Activated CD4-positive, CD25-positive, alpha-beta regulatory T cell treated with anti-CD3 and anti-CD28 coated beads, Interleukin-2, amount 50 U/mL, for 72 hours (primary cell): ENCODE results near the gene MED22.
"Not testable (repeated sequence)": the region's sequence is repeated elsewhere in the genome, so short reads cannot be mapped to it uniquely, and the experiment has no call there.

Experiments
- DNase-seq: peaks from one replicate; pipeline ENCODE4 v3.0.0; 2021

Gene MED22

DNA sequence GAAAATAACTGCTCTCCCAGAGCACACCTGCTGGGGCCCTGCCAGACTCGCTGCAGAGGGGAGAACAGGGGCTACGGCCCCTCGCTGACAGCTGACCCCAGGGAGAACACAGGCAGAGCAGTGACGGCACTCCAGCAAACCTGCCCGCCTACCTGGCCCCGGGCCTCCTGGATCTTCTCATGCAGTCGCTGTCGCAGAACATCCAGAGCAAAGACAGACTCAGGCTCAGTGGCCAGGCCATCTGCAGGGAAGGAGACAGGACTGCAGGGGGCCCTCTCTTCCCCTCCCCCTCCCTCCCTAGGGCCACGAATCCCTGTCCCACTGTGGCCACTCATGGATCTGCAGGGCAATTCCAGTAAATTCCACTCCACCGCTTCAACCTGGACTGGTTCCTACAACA is 14.4 kb downstream of the MED22 start:
- DNase-seq: no peak

DNA sequence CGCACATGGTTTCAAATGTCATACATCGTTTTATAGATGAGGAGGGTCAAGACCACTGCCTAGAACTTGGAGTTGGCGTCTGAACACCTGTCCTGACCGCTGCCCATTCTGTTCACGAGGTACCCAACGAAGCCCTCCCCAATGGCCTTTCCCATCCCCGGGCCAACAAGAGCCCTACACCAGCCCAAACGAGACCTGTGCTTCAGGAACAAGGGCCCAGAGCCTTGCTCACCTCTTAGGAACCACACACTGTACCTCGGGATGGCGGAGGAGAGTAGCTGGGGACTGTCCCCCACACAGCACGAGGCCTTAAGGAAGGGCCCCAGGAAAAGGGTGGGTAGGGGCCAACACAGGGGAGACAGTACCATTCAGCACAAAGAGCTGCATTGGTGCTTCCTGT is 14.9 kb downstream of the MED22 start:
- no peak for DNase-seq

DNA sequence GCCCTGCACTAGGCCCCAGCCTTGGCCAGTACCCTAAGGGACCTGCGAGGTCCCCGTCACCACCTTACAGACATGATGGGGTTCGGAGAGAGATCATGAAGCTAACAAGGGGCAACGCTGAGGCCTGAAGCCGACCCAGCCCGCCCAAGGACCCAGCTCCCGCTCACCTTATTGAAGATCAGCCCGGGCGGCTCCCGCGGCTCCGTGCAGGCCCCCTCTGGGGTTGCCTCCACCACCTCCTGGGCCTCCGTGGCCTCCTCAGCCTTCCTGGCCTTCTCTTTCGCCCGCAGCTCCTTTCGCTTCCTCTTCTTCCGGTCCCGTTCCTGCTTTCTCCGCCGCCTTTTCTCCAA is 15.6 kb downstream of the MED22 start:
- no peak for DNase-seq

DNA sequence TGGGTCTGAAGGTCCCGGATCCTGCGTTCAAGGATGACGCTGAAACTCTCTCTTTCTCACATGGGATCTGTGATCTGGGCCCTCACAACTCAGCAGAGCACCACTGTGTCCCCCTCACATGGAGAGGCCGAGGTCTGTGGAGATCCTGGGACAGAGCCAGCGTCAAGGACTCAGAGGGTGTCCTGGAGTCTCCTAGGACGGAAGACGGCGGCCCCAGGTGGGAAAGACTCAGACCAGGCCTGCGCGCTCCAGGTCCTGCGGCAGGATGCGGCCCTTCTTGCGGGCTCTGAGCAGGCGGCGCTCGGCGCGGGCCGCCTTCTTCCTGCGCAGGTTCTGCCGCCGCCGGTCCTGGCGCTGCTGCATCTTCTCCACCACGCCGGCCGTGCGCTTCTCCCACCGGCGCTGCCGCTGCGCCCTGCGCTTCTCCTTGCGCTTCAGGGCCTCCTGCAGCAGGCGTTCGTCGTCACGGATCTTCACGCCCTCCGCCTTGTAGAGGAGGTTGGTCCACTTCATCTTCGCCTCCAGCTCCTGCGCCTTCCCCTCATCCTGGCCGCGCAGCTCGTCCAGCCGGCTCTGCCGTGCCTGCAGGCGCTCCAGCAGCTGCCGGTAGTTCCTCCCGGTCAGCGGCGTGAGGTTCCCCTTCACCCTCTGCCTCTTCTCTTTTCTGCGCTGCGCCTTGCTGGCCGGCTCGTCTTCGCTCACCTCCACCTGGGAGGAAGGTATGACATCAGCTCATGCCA is 16.1 kb downstream of the MED22 start:
- no peak for DNase-seq

DNA sequence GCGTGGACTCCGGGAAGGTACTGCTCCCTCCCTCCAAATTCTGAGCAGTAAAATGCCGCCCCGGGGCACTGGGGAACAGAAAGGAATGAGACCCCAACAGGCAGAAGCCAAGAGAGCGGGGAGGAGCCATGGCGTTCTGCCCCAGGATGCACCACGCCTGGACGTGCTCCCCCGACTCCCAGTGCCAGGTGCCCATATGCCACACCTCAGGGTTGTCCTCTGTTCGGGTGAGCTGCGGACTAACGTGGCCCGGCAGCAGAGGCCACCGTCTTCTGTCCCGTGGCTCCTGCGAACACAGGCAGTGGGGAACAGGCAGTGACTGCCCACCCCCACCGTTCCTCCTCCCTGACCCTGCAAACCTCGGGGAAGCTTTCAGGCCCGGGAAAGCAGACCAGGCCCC is 16.7 kb downstream of the MED22 start:
- DNase-seq: no peak

DNA sequence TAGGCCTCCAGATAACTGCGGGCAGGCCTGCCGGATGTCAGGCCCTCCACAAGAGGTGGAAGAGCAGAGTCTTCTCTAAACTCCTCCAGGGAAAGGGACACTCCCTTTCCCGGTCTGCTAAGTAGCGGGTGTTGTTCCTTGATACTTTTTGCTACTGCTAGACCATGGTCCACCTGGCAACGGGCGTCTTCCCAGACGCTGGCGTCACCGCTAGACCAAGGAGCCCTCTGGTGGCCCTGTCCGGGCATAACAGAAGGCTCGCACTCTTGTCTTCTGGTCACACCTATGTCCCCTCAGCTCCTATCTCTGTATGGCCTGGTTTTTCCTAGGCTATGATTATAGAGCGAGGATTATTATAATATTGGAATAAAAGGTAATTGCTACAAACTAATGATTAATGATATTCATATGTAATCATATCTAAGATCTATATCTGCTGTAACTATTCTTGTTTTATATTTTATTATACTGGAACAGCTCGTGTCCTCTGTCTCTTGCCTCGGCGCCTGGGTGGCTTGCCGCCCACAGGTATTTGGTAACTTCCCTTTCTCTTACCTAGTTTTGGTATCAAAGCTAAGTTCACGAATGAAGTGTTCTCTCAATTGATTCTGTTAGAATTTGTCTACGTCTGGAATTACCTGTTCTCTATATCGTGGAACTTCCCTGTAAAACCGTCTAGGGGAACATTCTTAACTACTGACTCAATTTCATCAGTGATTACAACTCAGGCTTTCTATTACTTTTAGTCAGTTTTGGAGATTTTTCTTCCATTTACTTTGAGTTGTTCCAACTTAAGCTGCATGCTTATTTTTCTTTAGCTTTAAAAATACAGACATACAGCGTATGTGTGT is 18.4 kb downstream of the MED22 start:
- DNase-seq: not testable (repeated sequence)

DNA sequence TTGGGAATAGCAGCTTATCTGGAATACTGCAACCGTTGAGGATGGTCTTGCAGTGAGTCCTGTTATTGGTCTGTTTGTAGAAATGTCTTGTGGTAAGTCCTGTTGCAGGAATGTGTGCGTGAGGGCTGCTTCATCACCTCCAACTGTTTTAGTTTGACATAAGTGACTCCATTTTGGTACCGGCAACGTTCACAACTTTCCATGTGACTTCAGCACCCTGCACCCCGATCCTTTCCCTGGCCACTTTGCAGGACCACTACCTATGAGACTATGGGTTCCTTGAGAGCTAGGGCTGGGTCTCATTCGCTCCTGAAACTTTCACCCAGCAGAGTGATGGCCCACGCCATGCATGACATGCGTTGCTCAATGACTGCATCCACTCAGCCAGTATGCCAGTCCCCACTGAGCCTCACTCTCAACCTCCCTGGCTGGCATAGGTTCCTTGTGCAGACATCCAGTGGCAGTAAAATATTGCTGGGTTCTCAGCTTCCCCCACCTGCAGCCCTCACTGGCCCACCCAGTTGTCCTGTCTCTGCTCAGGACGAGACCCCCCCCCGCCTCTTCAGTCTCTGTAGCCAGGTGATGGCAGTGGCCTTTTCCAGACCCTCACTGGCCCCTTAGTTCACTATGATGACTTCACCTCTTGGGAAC is 20.0 kb downstream of the MED22 start:
- no peak for DNase-seq

DNA sequence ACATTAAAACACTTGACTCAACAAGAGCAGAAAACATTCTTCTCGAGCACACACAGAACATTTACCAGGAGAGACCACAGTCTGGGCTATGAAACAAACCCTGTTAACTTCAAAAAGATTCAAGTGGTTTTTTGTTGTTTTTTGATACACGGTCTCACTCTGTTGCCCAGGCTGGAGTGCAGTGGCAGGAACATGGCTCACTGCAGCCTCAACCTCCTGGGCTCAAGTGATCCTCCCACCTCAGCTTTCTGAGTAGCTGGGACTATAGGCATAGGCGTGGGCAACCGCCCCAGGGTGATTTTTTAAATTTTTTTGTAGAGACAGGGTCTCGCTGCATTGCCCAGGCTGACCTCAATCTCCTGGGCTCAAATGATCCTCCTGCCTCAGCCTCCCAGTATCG is 20.9 kb downstream of the MED22 start:
- not testable (repeated sequence) for DNase-seq

DNA sequence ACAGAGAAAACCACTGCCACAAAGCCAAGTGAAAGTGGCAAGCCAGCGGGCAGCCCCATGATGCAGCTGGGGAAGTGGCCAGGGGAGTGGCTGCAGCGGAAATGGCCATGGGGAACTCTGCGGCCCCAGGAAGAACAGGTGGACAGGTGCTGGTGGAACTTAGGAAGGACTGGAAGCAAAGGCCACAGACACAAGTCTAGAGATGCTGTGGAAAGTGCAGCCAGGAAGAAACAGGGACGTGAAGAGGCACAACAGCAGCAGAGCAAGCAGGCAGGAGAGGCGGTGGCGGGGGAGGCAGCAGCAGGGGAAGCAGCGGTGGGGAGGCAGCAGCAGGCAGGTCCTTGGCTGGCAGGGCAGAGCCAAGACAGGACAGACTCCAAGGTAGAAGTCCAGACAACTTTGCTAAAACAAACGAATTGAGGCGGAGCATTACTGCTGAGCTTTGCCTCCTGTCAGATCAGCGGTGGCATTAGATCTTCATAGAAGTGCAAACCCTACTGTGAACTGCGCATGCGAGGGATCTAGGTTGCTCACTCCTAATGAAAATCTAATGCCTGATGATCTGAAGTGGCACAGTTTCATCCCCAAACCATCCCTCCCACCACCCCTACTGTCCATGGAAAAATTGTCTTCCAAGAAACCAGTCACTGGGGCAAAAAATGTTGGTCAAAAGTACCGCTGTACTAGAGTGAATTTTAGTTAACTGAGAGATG is 23.8 kb downstream of the MED22 start:
- no peak for DNase-seq

DNA sequence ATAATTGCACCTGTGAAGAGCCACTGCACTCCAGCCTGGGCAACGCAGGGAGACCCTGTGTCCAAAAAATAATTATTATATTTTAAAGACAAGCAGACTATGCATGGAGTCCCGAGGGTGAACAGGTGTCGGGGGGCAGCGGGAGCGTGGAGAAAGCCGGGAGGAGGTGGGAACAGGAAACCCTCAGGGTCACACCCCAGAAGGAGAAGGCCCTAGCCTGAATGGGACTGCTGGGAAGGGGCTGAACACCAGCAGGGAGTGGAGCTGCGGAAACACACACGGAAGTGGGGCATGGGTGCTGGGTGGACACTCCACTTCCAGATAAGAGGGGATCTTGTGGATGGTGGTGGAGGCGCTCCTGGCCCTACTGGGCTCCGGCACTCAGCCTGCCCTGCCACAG is 24.7 kb downstream of the MED22 start:
- DNase-seq: no peak

DNA sequence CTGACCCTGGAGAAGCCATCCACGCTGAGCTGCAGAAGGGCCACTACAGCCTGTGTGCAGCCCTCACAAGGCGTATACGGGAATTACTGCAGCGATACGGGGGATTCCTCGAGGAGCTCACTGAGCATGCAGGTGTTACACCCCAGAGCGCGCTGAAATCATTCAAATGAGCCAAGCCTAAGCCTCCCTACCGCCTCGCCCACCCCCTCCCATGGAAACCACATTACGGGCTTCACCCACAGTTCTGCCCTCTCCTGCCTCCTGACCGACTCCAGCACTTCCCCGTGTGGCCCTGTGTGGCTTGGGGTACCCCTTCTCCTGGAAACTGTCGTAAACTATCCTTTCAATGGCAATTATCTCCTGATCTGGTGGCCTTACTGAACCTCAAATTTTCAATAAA is 25.2 kb downstream of the MED22 start:
- no peak for DNase-seq

DNA sequence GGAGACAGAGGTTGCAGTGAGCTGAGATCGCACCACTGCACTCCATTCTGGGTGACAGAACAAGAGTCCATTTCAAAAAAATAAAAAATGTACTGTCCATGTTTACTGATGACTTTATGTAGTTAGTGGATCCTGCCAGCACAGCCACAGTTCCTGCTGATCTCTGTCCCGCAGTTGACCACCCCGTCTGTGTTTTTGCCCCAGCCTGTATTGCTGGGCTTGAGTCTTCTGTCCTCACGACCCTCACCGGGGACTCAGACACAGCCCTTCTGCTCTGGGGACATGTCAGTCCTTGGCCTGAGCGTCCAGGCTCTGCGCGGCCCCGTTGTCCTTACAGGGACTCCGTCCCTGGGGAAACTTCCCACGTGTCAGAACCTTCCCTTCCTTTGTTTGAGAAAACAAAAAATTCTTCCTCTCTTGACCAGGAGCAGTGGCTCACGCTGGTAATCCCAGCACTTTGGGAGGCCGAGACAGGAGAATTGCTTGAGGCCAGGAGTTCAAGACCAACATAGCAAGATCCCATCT is 26.5 kb downstream of the MED22 start:
- no peak for DNase-seq

DNA sequence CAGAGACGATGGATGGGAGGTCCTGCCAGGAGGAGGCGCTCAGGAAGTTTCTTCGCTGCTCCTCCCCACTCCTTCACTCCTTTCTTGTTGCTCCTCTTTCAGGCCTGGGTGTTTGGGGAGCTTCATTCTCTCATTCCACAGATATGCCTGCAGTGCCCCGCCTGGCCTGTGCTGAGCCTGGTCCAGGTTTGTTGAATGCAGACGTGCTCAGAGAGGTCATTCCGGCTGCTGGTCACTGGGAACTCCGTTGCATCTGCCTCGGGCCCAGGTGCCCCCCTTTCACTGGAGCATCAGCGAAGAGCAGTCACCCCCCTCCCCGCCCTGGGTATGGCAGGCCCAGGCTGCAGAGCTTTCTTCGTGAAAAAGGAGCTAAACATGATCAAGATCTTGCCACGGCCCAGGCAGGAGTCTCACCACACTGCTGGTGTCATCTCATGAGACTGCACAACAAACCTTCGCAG is 27.5 kb downstream of the MED22 start:
- no peak for DNase-seq

DNA sequence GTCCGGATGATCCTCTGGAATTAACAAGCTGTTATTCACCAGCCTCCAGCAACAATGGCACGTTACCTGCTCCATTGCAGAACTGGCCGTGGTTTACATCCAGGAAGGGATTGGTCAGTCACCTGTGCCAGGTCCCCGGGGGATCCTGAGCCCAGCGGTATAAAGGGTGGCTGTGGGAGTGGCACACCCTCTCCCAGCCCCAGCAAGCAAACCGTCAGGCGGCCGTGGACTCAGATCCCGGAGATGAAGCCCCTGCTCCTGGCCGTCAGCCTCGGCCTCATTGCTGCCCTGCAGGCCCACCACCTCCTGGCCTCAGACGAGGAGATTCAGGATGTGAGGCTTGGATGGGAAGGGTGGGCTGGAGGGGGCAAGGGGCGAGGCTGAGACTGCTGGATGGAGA is 30.4 kb downstream of the MED22 start:
- DNase-seq: not testable (repeated sequence)

DNA sequence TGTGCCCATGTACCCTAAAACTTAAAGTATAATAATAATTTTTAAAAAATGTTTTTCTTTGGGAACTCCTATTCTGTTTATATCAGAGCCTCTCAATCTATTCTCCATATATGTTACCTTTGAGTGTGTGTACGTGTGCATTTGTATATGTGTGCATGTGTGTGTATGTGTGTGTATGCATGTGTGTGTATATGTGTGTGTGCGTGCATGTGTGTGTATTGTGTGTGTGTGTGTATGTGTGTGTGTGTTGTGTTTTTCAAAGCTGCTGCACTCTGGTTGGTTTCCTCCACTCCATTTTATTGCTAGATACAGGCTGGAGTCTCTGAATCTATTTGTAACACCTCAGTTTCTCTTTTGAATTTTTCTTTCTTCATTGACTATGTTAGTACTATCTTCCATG is 31.9 kb downstream of the MED22 start:
- no peak for DNase-seq

DNA sequence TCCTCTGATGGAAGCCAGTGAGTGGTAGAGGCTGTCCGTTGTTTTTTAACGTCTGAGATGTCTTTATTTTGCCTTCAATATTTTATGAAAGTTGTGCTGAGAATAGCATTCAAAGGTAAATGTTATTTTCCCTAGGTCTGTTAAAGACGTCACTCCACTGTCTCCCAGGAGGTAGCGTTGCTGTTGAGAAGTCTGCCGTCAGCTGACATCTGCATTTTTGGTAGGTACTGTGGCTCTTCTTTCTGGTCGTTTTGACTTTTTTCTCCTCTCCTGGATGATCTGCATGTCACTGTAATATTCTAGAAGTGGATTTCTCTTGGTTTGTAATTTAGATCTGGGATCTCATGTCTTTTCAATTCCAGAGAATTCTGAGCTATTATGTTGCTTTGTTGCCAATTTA is 38.3 kb downstream of the MED22 start:
- DNase-seq: no peak

DNA sequence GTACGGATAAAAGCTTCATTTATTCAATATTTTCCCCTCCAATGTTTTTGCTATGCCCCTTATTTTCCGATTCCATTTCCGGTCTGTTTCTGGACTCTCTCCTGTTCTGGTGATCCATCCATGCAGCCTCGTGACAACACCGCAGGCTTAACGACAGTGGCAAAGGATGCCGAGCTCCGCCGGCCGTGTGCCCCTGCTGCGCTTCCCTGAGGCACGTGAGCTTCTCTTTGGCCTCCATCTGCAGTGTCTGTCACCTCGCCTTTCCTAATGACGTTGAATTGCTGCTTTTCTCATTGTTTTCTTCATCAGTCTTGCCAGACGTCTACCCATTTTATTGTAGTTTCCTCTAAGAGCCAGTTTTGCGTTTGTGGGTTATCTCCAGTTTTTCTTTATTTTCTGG is 40.6 kb downstream of the MED22 start:
- no peak for DNase-seq

DNA sequence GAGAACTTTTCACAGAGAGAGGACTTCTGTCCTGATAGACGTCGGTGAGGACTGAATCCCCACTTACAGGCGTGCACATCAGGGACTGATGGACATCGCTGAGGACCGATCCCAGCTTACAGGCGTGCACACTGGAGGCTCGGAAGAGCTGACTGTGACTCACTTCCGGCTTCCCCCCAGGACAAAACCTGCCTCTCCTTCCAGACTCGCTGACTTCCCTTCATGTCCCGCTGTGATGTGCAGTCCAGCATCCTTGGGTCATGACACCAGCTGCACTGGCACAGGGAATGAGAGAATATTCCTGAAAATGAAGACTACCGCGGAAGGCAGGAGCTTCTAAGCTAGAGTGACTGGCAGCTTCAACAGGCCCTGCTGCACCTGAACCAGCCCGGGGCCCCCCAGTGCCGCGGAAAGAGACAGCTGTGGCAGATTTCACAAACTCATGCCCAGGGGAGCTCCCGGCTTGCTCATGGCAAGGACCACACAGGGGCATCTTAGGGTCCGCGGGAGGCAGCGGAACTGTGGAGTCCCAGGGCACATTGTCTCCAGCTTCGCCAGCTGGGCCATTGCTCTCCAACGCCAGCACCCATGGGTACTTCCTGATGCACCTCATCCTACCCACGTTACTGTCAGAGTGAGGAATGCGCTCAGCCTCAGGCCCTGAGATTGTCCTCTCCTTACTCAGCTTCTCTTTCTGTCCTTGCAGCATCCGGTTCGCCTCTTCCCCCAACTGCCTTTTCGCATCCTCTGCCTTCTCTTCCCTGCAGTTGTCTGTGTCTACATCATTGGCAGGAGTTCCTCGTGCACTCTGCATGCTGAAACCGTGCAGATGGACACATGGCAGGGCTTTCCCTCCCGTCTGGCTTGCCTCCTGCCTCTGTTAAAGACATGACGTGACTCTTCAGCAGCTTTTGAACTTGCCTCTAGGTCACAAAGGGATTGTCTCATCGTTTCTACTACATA is 41.4 kb downstream of the MED22 start:
- DNase-seq: no peak

DNA sequence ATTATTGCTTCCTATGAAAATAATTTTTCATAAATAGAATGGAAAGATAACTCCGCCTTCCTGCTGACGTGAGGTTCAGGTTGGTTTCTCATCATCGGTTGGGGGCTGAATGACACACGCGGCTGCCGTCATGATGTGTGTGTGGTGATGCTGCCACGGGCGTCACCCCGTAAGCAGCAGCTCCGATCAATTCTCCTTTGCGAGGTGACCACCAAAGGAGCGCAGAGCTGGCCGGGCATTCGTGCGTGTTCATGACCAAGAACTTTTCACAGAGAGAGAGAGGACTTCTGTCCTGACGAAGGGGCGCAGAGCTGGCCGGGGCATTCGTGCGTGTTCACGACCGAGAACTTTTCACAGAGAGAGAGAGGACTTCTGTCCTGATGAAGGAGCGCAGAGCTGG is 42.2 kb downstream of the MED22 start:
- no peak for DNase-seq

DNA sequence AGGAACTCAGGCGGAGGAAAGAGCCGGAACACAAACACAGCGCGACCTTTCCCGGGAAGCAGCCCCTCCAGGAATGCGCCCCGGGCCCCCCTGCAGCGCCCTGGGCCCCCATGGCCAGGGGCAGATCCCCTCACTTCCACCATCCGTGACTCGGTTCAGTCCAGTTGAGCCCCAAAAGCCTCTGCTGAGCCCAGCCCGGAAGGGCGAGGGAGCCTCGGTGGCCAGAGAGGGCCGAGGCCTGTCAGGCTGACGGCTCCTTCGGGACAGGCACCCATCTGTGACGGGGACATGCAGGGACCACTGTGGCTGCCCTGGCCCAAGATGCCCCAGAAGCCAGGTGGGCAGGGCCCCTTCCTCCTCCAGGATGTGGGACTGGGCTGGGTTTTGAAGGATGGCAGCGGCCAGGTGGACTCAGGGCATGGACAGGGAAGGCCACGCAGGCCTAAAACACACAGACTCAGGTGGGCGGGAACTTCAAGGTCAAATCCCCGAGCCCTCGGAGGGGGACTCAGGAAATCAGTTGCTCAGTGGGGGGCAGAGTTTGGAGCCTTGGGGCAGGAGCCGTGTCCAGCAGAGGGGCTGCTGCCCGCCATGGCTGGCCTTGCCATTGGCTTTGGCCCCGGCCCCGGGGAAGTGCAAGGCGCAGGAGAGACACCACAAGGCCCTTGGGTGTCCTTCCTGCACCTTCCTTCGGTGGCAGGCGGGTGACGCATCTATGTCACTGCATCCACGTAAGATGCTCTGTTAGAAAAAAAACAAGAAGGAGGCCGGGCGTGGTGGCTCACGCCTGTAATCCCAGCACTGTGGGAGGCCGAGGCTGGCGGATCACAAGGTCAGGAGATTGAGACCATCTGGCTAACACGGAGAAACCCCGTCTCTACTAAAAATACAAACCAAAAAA is 43.2 kb downstream of the MED22 start:
- DNase-seq: no peak

DNA sequence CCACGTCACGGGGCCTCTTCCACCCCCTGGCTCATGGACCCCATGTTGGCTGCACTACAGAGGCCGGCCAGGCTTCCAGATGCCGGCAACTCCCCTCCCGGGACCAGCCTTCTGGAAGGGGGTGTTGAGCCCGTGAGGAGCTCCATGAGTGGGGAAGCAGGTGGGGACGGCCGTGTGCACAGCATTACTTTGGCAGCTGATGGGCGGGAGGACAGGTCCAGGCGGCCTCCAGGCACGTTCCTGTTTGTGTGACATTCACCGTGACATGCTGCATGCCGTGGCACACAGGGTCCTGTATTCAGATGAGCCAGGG is 43.8 kb downstream of the MED22 start:
- DNase-seq: no peak
